ENCODE data around the gene FBXL19. TPM values are rescaled to one million over a fixed set of nuclear protein-coding genes. Genes with fewer than 3 reads are reported as not detected.
A peak's percentile ranks its signal among the peaks of the same experiment; 100 is the strongest.

FBXL19 gene
- total and polyA plus RNA-seq, 2 of the 13 experiments (the other 11 are each of a cell fraction or from before 2014, with no cell fraction given): 6.0 to 13.7 TPM

- TF ChIP-seq PRDM15 (CRISPR knock-in tag; IDR thresholded peaks at IDR 0.05) (no peak; the same call in 1 of the 2 replicates), ISX (CRISPR knock-in tag; conservative IDR thresholded peaks at IDR 0.05) (peak; percentile 48; the same call in 1 of the 2 replicates), TFE3 (CRISPR knock-in tag; IDR thresholded peaks at IDR 0.05) (peak; percentile 75), ZNF543 (CRISPR knock-in tag; IDR thresholded peaks at IDR 0.05) (no peak), REST (IDR thresholded peaks at IDR 0.05; ENCODE audit: borderline replicate concordance in 1 of 2, low read depth in 1 of 2, low read length in 2 of 2) (no peak), PHB2 (IDR thresholded peaks at IDR 0.05; ENCODE audit: partially characterized antibody) (no peak), CCDC6 (CRISPR knock-in tag; IDR thresholded peaks at IDR 0.05) (no peak), ZFP90 (CRISPR knock-in tag; IDR thresholded peaks at IDR 0.05; ENCODE audit: borderline replicate concordance) (no peak; the same call in 1 of the 2 replicates), TAF1 (CRISPR knock-in tag; IDR thresholded peaks at IDR 0.05) (peak; percentile 67), ZBTB10 (CRISPR knock-in tag; IDR thresholded peaks at IDR 0.05; ENCODE audit: borderline replicate concordance) (peak; percentile 77; the same call in 1 of the 2 replicates), MYC (CRISPR knock-in tag; IDR thresholded peaks at IDR 0.05; ENCODE audit: borderline replicate concordance) (peak; percentile 78; the same call in 1 of the 2 replicates), ZNF800 (CRISPR knock-in tag; IDR thresholded peaks at IDR 0.05) (0 out of 2 replicates have a peak, but pooled peaks have one; percentile 6), ATF1 (CRISPR knock-in tag; IDR thresholded peaks at IDR 0.05) (no peak)
Observed at GRCh38 chr16:30948667-30949649, 25.6 kb downstream of the FBXL19 start, which contains the start of gene ORAI3 (continued).

All from HepG2 (cell line).